H9 (cell line): ENCODE data around the gene FBXL22. TPM values are rescaled to one million over a fixed set of nuclear protein-coding genes. Genes with fewer than 3 reads are reported as not detected.

Experiments used
- DNase-seq: peaks from one replicate; pipeline ENCODE4 v3.0.0-alpha.2; 2017
- H2AFZ ChIP-seq: one replicate; pipeline ENCODE4 v1.6.1; 2013; ENCODE audit warnings: mild to moderate bottlenecking, low read length, control low read depth, moderate library complexity
- H2AK5ac ChIP-seq: 2 replicates; pipeline ENCODE4 v1.6.1; 2013; ENCODE audit warnings: low read length, control low read depth, mixed read lengths; ENCODE audit not compliant: insufficient read length
- H2BK120ac ChIP-seq: one replicate; pipeline ENCODE4 v1.6.1; 2013; ENCODE audit warnings: low read depth, mild to moderate bottlenecking, low read length, control low read depth, inconsistent platforms; ENCODE audit not compliant: poor library complexity, severe bottlenecking
- H2BK12ac ChIP-seq: 2 replicates; pipeline ENCODE4 v1.6.1; 2013; ENCODE audit warnings: low read length, control low read depth, mixed read lengths, low read depth; ENCODE audit not compliant: insufficient read length
- H2BK15ac ChIP-seq: 2 replicates; pipeline ENCODE4 v1.6.1; 2013; ENCODE audit warnings: low read depth, low read length, control low read depth
- H2BK20ac ChIP-seq: one replicate; pipeline ENCODE4 v1.6.1; 2013; ENCODE audit warnings: low read depth, mild to moderate bottlenecking, low read length, control low read depth, inconsistent platforms; ENCODE audit not compliant: poor library complexity, severe bottlenecking
- H2BK5ac ChIP-seq: 2 replicates; pipeline ENCODE4 v1.6.1; 2013; ENCODE audit warnings: low read length, control low read depth, mixed read lengths; ENCODE audit not compliant: insufficient read length
- H3K14ac ChIP-seq: 2 replicates; pipeline ENCODE4 v1.6.1; 2013; ENCODE audit warnings: low read length, control low read depth; ENCODE audit not compliant: insufficient read depth
- H3K18ac ChIP-seq: 2 replicates; pipeline ENCODE4 v1.6.1; 2013; ENCODE audit warnings: low read depth, mild to moderate bottlenecking, mixed read lengths, low read length, control low read depth; ENCODE audit not compliant: insufficient read length
- H3K23ac ChIP-seq: 2 replicates; pipeline ENCODE4 v1.6.1; 2013; ENCODE audit warnings: low read length, control low read depth, mixed read lengths, low read depth; ENCODE audit not compliant: insufficient read length
- H3K23me2 ChIP-seq: 2 replicates; pipeline ENCODE4 v1.6.1; 2013; ENCODE audit warnings: low read depth, mild to moderate bottlenecking, mixed read lengths, low read length, control low read depth; ENCODE audit not compliant: insufficient read length, poor library complexity, severe bottlenecking
- H3K27ac ChIP-seq: 2 replicates; pipeline ENCODE4 v1.5.1; 2013; ENCODE audit warnings: low read length, control low read depth, mixed read lengths, low read depth; ENCODE audit not compliant: insufficient read length
- H3K27me3 ChIP-seq: 2 replicates; pipeline ENCODE4 v1.6.1; 2013; ENCODE audit warnings: low read length, control low read depth, inconsistent platforms; ENCODE audit not compliant: insufficient read depth
- H3K4ac ChIP-seq: 2 replicates; pipeline ENCODE4 v1.6.1; 2013; ENCODE audit warnings: low read depth, mild to moderate bottlenecking, control low read depth, inconsistent platforms, low read length, moderate library complexity
- H3K4me1 ChIP-seq: 2 replicates; pipeline ENCODE4 v1.6.1; 2013; ENCODE audit warnings: low read length, control low read depth, inconsistent platforms; ENCODE audit not compliant: insufficient read depth
- H3K4me2 ChIP-seq: 2 replicates; pipeline ENCODE4 v1.6.1; 2013; ENCODE audit warnings: low read length, control low read depth, mixed read lengths; ENCODE audit not compliant: insufficient read length, insufficient read depth
- H3K56ac ChIP-seq: 2 replicates; pipeline ENCODE4 v1.6.1; 2013; ENCODE audit warnings: low read depth, mild to moderate bottlenecking, mixed read lengths, low read length, control low read depth; ENCODE audit not compliant: insufficient read length
- H3K79me1 ChIP-seq: 2 replicates; pipeline ENCODE4 v1.6.1; 2013; ENCODE audit warnings: low read depth, mild to moderate bottlenecking, moderate library complexity, low read length, control low read depth, inconsistent platforms; ENCODE audit not compliant: insufficient read depth, poor library complexity, severe bottlenecking
- H3K79me2 ChIP-seq: 2 replicates; pipeline ENCODE4 v1.6.1; 2013; ENCODE audit warnings: low read length, control low read depth, inconsistent platforms; ENCODE audit not compliant: insufficient read depth
- H3K9ac ChIP-seq: 2 replicates; pipeline ENCODE4 v1.6.1; 2013; ENCODE audit warnings: low read length, control low read depth, mixed read lengths; ENCODE audit not compliant: insufficient read length; ENCODE audit errors: extremely low read depth
- H3K9me3 ChIP-seq: one replicate; pipeline ENCODE4 v1.6.1; 2013; ENCODE audit warnings: low read depth, low read length, inconsistent platforms; ENCODE audit not compliant: control insufficient read depth
- H3T11ph ChIP-seq: one replicate; pipeline ENCODE4 v1.6.1; 2013; ENCODE audit warnings: mild to moderate bottlenecking, low read length, control low read depth, inconsistent platforms
- H4K20me1 ChIP-seq: one replicate; pipeline ENCODE4 v1.6.1; 2013; ENCODE audit not compliant: control insufficient read depth, insufficient read length, insufficient read depth
- H4K5ac ChIP-seq: 2 replicates; pipeline ENCODE4 v1.6.1; 2013; ENCODE audit warnings: low read depth, mild to moderate bottlenecking, mixed read lengths, low read length, control low read depth; ENCODE audit not compliant: insufficient read length
- H4K8ac ChIP-seq: replicated peaks from 2 replicates; pipeline ENCODE4 v1.6.1; 2013; ENCODE audit warnings: low read length, control low read depth, mixed read lengths, low read depth; ENCODE audit not compliant: insufficient read length
- H4K91ac ChIP-seq: 2 replicates; pipeline ENCODE4 v1.6.1; 2013; ENCODE audit warnings: low read depth, mild to moderate bottlenecking, moderate library complexity, mixed read lengths, low read length, control low read depth; ENCODE audit not compliant: insufficient read length
- H3K27ac Mint-ChIP-seq, 3 experiments: 2 replicates in 2 of 3; 3 replicates in 1 of 3; pipeline ENCODE4 v1.8.0; 2020 to 2021; ENCODE audit warnings: mixed read lengths in 3 of 3, mild to moderate bottlenecking in 1 of 3, moderate library complexity in 1 of 3
- H3K27me3 Mint-ChIP-seq: 2 replicates; pipeline ENCODE4 v1.8.0; 2021; ENCODE audit warnings: low read depth, mild to moderate bottlenecking, moderate library complexity, mixed read lengths
- H3K36me3 Mint-ChIP-seq, 3 experiments: 2 replicates in 2 of 3; 3 replicates in 1 of 3; pipeline ENCODE4 v1.8.0; 2020 to 2021; ENCODE audit warnings: low read depth in 3 of 3, mixed read lengths in 3 of 3; ENCODE audit not compliant: insufficient read depth in 1 of 3
- H3K4me1 Mint-ChIP-seq, 2 experiments: 2 replicates each; pipeline ENCODE4 v1.8.0; 2020; ENCODE audit warnings: mixed read lengths in 2 of 2
- H3K4me3 Mint-ChIP-seq, 2 experiments: 2 replicates in 1 of 2; 3 replicates in 1 of 2; pipeline ENCODE4 v1.8.0; 2020 to 2021; ENCODE audit warnings: mild to moderate bottlenecking in 2 of 2, mixed read lengths in 2 of 2, moderate library complexity in 1 of 2
- H3K9me3 Mint-ChIP-seq, 2 experiments: 2 replicates in 1 of 2; 3 replicates in 1 of 2; pipeline ENCODE4 v1.8.0; 2020; ENCODE audit warnings: mild to moderate bottlenecking in 2 of 2, mixed read lengths in 2 of 2, moderate library complexity in 1 of 2
- CTCF ChIP-seq: fragments of 200-600 bp; sonication (generic); conservative IDR thresholded peaks from 3 replicates; pipeline ENCODE4 v1.8.0; 2021; ENCODE audit warnings: antibody characterized with exemption, mild to moderate bottlenecking
- WGBS: extraction: QIAGEN DNeasy Blood & Tissue Kit; methylation state at CpG from one replicate; pipeline ENCODE4 v1.1.7; 2013; ENCODE audit warnings: missing lambda C conversion rate, low lambda C conversion rate, mixed read lengths; ENCODE audit not compliant: insufficient read length; ENCODE audit errors: extremely low coverage; 5-methylcytosine and 5-hydroxymethylcytosine counted together
- total RNA-seq: library from RNA; stranded (reverse); gene quantifications from 2 replicates; pipeline ENCODE4 v1.2.1, GENCODE V29; 2021

The FBXL22 gene
- total RNA-seq, 1 experiment from 2014 or later: 0.52 TPM

- Histone ChIP-seq H4K8ac (no peak overlapping the region), H3K9ac (no peak overlapping the region), H2BK5ac (no peak overlapping the region), H4K91ac (no peak overlapping the region), H3K4me2 (no peak overlapping the region), H3K18ac (no peak overlapping the region), H3K14ac (no peak overlapping the region), H2AK5ac (no peak overlapping the region), H2AFZ (no peak overlapping the region), H4K5ac (no peak overlapping the region), H2BK12ac (no peak overlapping the region), H2BK15ac (no peak overlapping the region), H3K56ac (no peak overlapping the region), H3T11ph (no peak overlapping the region), H3K4me1 (no peaks in the 10 kb centered on the region), H3K27me3 (no peaks in the 10 kb centered on the region), H3K9me3 (no peaks in the 10 kb centered on the region), H4K20me1 (no peaks in the 10 kb centered on the region), H3K79me1 (no peaks in the 10 kb centered on the region), H2BK120ac (no peak overlapping the region), H3K27ac (no peak overlapping the region), H3K79me2 (no peaks in the 10 kb centered on the region), H3K4ac (no peak overlapping the region), H3K23me2 (no peaks in the 10 kb centered on the region), H2BK20ac (no peak overlapping the region), H3K23ac (no peak overlapping the region)
- H3K36me3 Mint-ChIP-seq: peaks cover 3 to 57% (median 18%) of the 10 kb centered on the region in 3 experiments; a peak in 6 of 7 replicates
- DNase-seq: no peak
- no peak overlapping the region for H3K4me3 Mint-ChIP-seq
- H3K4me1 Mint-ChIP-seq: peaks cover 5% of the 10 kb centered on the region in 2 experiments
- H3K9me3 Mint-ChIP-seq: no peaks in the 10 kb centered on the region
- H3K27me3 Mint-ChIP-seq: no peaks in the 10 kb centered on the region; the same call in 1 of the 2 replicates
- no peak for TF ChIP-seq CTCF
- H3K27ac Mint-ChIP-seq: peak overlapping the region in 1 of 3 experiments; percentile 51; a peak in 2 of 7 replicates
- WGBS: no CpG with 5 or more reads among the region's 15 CpGs
These were observed 15.1 kb downstream of the FBXL22 start for GRCh38 chr15:63612300-63612699.
